NCI-H1048 (cell line): ENCODE data around the gene SRSF6.
"Not testable (repeated sequence)": the region's sequence is repeated elsewhere in the genome, so short reads cannot be mapped to it uniquely, and the experiment has no call there.

Experiments used
- DNase-seq: peaks from one replicate; lab custom pipeline; 2025; lab: John Stamatoyannopoulos, UW

Gene SRSF6

DNA sequence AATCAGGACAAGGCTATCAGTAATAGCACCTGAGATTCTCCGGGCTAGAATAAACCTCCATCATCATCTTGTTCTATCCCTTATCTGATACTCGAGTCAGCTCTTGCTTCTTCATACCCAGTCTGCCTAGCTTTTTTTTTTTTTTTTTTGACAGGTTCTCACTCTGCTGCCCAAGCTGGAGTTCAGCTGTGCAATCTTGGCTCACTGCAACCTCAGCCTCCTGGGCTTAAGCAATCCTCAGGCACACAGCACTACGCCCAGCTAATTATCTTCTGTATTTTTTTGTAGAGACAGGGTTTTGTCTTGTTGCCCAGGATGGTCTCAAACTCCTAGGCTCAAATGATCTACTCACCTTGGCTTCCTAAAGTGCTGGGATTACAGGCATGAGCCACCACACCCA lies 19.5 kb downstream of the SRSF6 start:
- DNase-seq: no peak

- no peak for DNase-seq
These were observed 19.9 kb downstream of the SRSF6 start for GRCh38 chr20:43477619-43478018.

- DNase-seq: no peak
These were observed 32.3 kb downstream of the SRSF6 start for GRCh38 chr20:43490038-43490437.

DNA sequence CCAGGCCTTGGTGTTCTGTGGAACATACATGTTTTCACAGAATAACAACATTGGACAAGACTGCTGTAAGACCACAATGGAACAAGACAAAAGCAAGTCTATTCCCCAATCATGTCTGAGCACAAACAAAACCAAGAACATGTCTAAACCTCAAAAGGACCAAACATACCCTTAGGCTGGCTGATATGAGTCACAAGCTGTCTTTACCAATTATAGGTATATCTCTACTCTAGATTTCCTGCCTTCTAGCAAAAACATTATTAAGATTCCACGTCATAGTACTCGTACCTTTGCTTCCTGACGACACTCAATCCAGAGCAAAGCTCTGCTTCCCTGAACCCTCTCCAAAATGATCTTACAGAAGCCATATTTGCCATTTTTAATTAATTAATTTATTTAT lies 34.4 kb downstream of the SRSF6 start:
- no peak for DNase-seq

DNA sequence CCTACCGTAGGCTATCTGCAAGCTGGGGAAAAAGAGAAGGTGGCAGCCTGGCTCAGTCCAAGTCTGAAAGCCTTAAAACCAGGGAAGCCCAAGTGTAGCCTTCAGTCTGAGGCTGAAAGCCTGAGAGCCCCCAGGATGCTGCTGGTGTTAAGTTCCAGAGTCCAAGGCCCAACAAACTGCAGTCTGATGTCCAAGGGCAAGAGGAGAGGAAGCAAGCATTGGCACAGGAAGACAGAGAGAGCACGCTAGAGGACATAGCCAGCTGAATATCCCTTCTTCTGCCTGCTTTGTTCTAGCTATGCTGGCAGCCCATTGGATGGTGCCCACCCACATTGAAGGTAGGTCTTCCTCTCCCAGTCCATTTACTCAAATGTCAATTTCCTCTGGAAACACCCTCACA lies 37.7 kb downstream of the SRSF6 start:
- DNase-seq: no peak

DNA sequence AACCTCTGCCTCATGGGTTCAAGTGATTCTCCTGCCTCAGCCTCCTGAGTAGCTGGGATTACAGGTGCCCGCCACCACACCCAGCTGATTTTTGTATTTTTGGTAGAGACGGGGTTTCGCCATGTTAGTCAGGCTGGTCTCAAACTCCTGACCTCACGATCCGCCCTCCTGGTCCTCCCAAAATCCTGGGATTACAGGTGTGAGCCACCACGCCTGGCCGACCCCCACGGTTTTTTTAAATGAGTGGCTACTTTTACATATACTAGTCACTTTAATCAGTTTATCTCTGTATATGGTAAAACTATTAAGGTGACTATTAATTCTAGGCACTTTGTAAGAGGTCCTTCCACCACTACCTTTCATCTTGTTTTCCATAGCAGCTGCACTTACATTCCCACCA lies 44.3 kb downstream of the SRSF6 start:
- not testable (repeated sequence) for DNase-seq

DNA sequence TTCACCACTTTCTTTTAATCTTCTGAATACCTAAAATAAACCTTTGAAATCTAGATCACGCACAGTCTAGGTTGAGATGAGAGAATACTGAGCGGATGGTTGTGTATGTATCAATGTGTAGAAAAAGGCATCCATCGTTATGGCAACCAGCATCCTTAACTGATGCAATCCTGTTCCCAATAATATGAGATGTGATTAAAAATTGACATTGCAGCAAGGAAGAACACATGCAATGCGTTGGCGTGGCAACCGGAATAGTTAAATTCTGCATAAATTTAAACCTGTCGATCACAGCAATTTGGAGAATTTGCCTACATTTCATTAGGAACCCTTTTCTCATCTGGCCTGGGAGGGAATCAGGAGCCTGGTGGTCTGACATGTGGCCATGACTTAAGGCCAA lies 48.5 kb downstream of the SRSF6 start:
- no peak for DNase-seq

GRCh38 chr20:43507150-43508080 lies 49.7 kb downstream of the SRSF6 start, which contains the start of gene L3MBTL1:
Gene L3MBTL1 (plus strand): TSS chr20:43507697. CDS start chr20:43513504, 5,807 bp downstream.
- DNase-seq: no peak

- no peak for DNase-seq
These were observed 50.4 kb downstream of the SRSF6 start for GRCh38 chr20:43508106-43508505.

- DNase-seq: no peak
These were observed 50.9 kb downstream of the SRSF6 start for GRCh38 chr20:43508604-43509040.

GRCh38 chr20:43511879-43512278 lies 54.2 kb downstream of the SRSF6 start:
- no peak for DNase-seq

- no peak for DNase-seq
These were observed 55.8 kb downstream of the SRSF6 start for GRCh38 chr20:43513372-43513930.
